GM12878 (cell line): ENCODE results near the gene NDUFV3. TPM values are rescaled to one million over a fixed set of nuclear protein-coding genes. Genes with fewer than 3 reads are reported as not detected.

Source experiments
- BCL11A ChIP-seq: IDR thresholded peaks from 2 replicates; pipeline ENCODE4 v1.6.1; 2011; ENCODE audit warnings: low read depth, low read length
- CHD4 ChIP-seq: fragments of 200-600 bp; sonication (generic); IDR thresholded peaks from 2 replicates; pipeline ENCODE4 v1.6.1; 2016; ENCODE audit warnings: mild to moderate bottlenecking
- DPF2 ChIP-seq: fragments of 450-650 bp; IDR thresholded peaks from 2 replicates; pipeline ENCODE4 v1.6.1; 2017; ENCODE audit warnings: mild to moderate bottlenecking
- IRF3 ChIP-seq: fragments of 450-650 bp; IDR thresholded peaks from 2 replicates; pipeline ENCODE4 v1.6.1; 2014; ENCODE audit warnings: mild to moderate bottlenecking
- IRF5 ChIP-seq: fragments of 450-650 bp; IDR thresholded peaks from 2 replicates; pipeline ENCODE4 v1.6.1; 2017; ENCODE audit warnings: borderline replicate concordance
- JUNB ChIP-seq: IDR thresholded peaks from 2 replicates; pipeline ENCODE4 v1.6.1; 2016; ENCODE audit warnings: antibody characterized with exemption, mild to moderate bottlenecking
- KAT2A ChIP-seq: conservative IDR thresholded peaks from 2 replicates; pipeline ENCODE4 v1.6.1; 2011; ENCODE audit warnings: low read depth, low read length; ENCODE audit not compliant: control insufficient read depth
- PKNOX1 ChIP-seq: fragments of 450-650 bp; IDR thresholded peaks from 2 replicates; pipeline ENCODE4 v1.6.1; 2016; ENCODE audit warnings: mild to moderate bottlenecking
- PRDM15 ChIP-seq: fragments of 450-650 bp; formaldehyde crosslinking; IDR thresholded peaks from 2 replicates; pipeline ENCODE4 v1.4.0; 2020; ENCODE audit warnings: mild to moderate bottlenecking, moderate library complexity
- SREBF1 ChIP-seq: IDR thresholded peaks from 2 replicates; pipeline ENCODE4 v1.6.1; 2012; ENCODE audit warnings: mild to moderate bottlenecking, low read length
- SUZ12 ChIP-seq: fragments of 200-600 bp; sonication (generic); IDR thresholded peaks from one replicate; pipeline ENCODE4 v1.6.1; 2018; ENCODE audit warnings: antibody characterized with exemption, mild to moderate bottlenecking; ENCODE audit not compliant: unreplicated experiment
- USF1 ChIP-seq: IDR thresholded peaks from 2 replicates; pipeline ENCODE4 v1.6.1; 2011; ENCODE audit warnings: borderline replicate concordance, low read depth, mild to moderate bottlenecking, moderate library complexity, mixed read lengths, low read length; ENCODE audit not compliant: insufficient read depth; ENCODE audit errors: extremely low read length
- ZNF207 ChIP-seq: fragments of 450-650 bp; IDR thresholded peaks from 2 replicates; pipeline ENCODE4 v1.6.1; 2014; ENCODE audit warnings: antibody characterized with exemption, mild to moderate bottlenecking, borderline replicate concordance
- ZNF24 ChIP-seq: fragments of 450-650 bp; IDR thresholded peaks from 2 replicates; pipeline ENCODE4 v1.6.1; 2017; ENCODE audit warnings: antibody characterized with exemption, mild to moderate bottlenecking
- ZNF622 ChIP-seq: fragments of 450-650 bp; IDR thresholded peaks from 2 replicates; pipeline ENCODE4 v1.6.1; 2017; ENCODE audit warnings: mild to moderate bottlenecking, inconsistent platforms
- ZNF687 ChIP-seq: fragments of 450-650 bp; IDR thresholded peaks from 2 replicates; pipeline ENCODE4 v1.6.1; 2017; ENCODE audit warnings: mild to moderate bottlenecking, moderate library complexity
- ZSCAN29 ChIP-seq: fragments of 450-650 bp; IDR thresholded peaks from 2 replicates; pipeline ENCODE4 v1.6.1; 2017; ENCODE audit warnings: mild to moderate bottlenecking, moderate library complexity
- polyA plus RNA-seq, 11 experiments: library from polyadenylated mRNA; depleted of rRNA in 4 of 11; unstranded in 6 of 11; stranded (reverse) in 5 of 11; fragments of >200 nt; fragmentation: Nextera tagmentation in 4 of 11; fragmentation: Illumina TruSeq in 1 of 11; extraction: Ambion mirVana in 4 of 11; extraction: Trizol in 1 of 11; gene quantifications; 1 replicate in 1 of 11; 2 replicates in 10 of 11; pipeline versions ENCODE4 v1.2.1 to v1.2.3, GENCODE V29; 2011 to 2016; ENCODE audit warnings: inconsistent platforms in 2 of 11, missing spikeins in 2 of 11, low read depth in 1 of 11
- total RNA-seq, 4 experiments: library from RNA; depleted of rRNA in 3 of 4; stranded (reverse); fragments of >200 nt in 3 of 4; fragmentation: Illumina TruSeq in 1 of 4; extraction: Trizol in 1 of 4; gene quantifications; 2 replicates each; pipeline versions ENCODE4 v1.2.1 to v1.2.3, GENCODE V29; 2013 to 2021

NDUFV3 gene
- total and polyA plus RNA-seq, 10 of the 15 experiments (the other 5 are each of a cell fraction or from before 2014, with no cell fraction given): 7.0 to 44.7 (median 29.9) TPM

- TF ChIP-seq PRDM15 (CRISPR knock-in tag) (no peak), ZNF622 (no peak), JUNB (no peak), USF1 (no peak), KAT2A (no peak), ZNF687 (no peak), IRF3 (no peak), BCL11A (no peak), SREBF1 (no peak), CHD4 (no peak), IRF5 (no peak), SUZ12 (no peak), DPF2 (no peak), ZNF24 (no peak), ZNF207 (no peak), ZSCAN29 (no peak), PKNOX1 (peak; percentile 29; the same call in 1 of the 2 replicates)
Observed at GRCh38 chr21:42923553-42924432, 30.7 kb downstream of the NDUFV3 start (continued).
